Astrocyte (in vitro differentiated cells and primary cell): ENCODE measurements around the gene PLPPR3.

Source experiments
- EZH2 ChIP-seq: IDR thresholded peaks from 2 replicates; pipeline ENCODE4 v1.6.1; 2012; ENCODE audit warnings: mild to moderate bottlenecking, low read length, inconsistent platforms; ENCODE audit not compliant: insufficient read depth
- TF ChIP-seq, protein P1 (sequence below): IDR thresholded peaks from 2 replicates; pipeline ENCODE4 v1.5.1; 2011; ENCODE audit warnings: low read depth, mild to moderate bottlenecking, inconsistent platforms, low read length, moderate library complexity; ENCODE audit not compliant: insufficient read depth

DNA sequence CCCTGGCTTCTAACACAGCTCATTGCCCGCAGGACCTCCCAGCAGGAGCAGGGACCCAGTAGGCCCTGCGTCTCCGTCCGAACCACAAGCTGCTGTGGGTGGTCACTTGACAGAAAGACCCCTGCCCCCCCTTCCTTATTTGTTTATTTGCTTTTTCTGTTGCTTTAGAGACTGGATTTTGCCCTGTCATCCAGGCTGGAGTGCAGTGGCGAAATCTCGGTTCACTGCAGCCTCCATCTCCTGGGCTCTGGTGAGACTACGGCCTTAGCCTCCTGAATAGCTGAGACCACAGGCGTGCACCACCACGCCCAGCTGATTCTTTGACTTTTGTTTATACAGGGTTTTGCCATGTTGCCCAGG lies 32.1 kb downstream of the PLPPR3 start:
- TF ChIP-seq, protein P1, sequence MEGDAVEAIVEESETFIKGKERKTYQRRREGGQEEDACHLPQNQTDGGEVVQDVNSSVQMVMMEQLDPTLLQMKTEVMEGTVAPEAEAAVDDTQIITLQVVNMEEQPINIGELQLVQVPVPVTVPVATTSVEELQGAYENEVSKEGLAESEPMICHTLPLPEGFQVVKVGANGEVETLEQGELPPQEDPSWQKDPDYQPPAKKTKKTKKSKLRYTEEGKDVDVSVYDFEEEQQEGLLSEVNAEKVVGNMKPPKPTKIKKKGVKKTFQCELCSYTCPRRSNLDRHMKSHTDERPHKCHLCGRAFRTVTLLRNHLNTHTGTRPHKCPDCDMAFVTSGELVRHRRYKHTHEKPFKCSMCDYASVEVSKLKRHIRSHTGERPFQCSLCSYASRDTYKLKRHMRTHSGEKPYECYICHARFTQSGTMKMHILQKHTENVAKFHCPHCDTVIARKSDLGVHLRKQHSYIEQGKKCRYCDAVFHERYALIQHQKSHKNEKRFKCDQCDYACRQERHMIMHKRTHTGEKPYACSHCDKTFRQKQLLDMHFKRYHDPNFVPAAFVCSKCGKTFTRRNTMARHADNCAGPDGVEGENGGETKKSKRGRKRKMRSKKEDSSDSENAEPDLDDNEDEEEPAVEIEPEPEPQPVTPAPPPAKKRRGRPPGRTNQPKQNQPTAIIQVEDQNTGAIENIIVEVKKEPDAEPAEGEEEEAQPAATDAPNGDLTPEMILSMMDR, result no peak
- no peak for TF ChIP-seq EZH2
